OCI-LY3 (cell line): Measurements from ENCODE around the gene ABCC6.

ENCODE experiments used
- H2AFZ ChIP-seq: fragments of 200-600, 300-600 bp; shearing (Covaris generic); 2 replicates; pipeline ENCODE4 v1.6.0; 2014; ENCODE audit warnings: antibody characterized with exemption, low read depth, low read length
- H3K27ac ChIP-seq: fragments of 200-600, 300-600 bp; sonication (generic); 2 replicates; pipeline ENCODE4 v1.5.1; 2014; ENCODE audit warnings: mild to moderate bottlenecking, low read length, moderate library complexity, mixed read lengths
- H3K27me3 ChIP-seq: fragments of 200-600, 300-600 bp; sonication (generic); 2 replicates; pipeline ENCODE4 v1.6.1; 2014; ENCODE audit warnings: low read depth, low read length, mixed read lengths
- H3K36me3 ChIP-seq: fragments of 200-600, 300-600 bp; sonication (generic); replicated peaks from 2 replicates; pipeline ENCODE3; 2014; ENCODE audit warnings: low read depth, low read length, mixed read lengths
- H3K4me1 ChIP-seq: fragments of 300-600, 200-600 bp; sonication (generic); 2 replicates; pipeline ENCODE4 v1.6.1; 2014; ENCODE audit warnings: low read length, mixed read lengths
- H3K4me2 ChIP-seq: fragments of 200-600, 300-600 bp; sonication (generic); 2 replicates; pipeline ENCODE4 v1.6.1; 2014; ENCODE audit warnings: low read length, mixed read lengths
- H3K4me3 ChIP-seq: fragments of 300-600, 200-600 bp; sonication (generic); 2 replicates; pipeline ENCODE4 v1.5.1; 2014; ENCODE audit warnings: antibody characterized with exemption, mild to moderate bottlenecking, low read length, moderate library complexity
- H3K79me2 ChIP-seq: fragments of 300-600, 200-600 bp; shearing (Covaris generic); 2 replicates; pipeline ENCODE4 v1.6.1; 2014; ENCODE audit warnings: mild to moderate bottlenecking, low read length, mixed read lengths
- H3K9ac ChIP-seq: fragments of 300-600, 200-600 bp; shearing (Covaris generic); 2 replicates; pipeline ENCODE4 v1.6.0; 2014; ENCODE audit warnings: mild to moderate bottlenecking, low read length, moderate library complexity
- H3K9me3 ChIP-seq: fragments of 200-600, 300-600 bp; shearing (Covaris generic); 2 replicates; pipeline ENCODE4 v1.6.1; 2014; ENCODE audit warnings: low read length, mixed read lengths; ENCODE audit not compliant: insufficient read depth
- H4K20me1 ChIP-seq: fragments of 200-600, 300-600 bp; sonication (generic); 2 replicates; pipeline ENCODE4 v1.6.1; 2016; ENCODE audit warnings: low read length, mixed read lengths; ENCODE audit not compliant: insufficient read depth
- CTCF ChIP-seq: fragments of 200-600, 300-600 bp; sonication (generic); IDR thresholded peaks from 2 replicates; pipeline ENCODE4 v1.5.1; 2014; ENCODE audit warnings: antibody characterized with exemption, low read length, low read depth
- EZH2phosphoT487 ChIP-seq: fragments of 200-600 bp; shearing (Covaris generic); IDR thresholded peaks from 2 replicates; pipeline ENCODE4 v1.6.1; 2018; ENCODE audit warnings: antibody characterized with exemption, mixed run types, low read depth

The ABCC6 gene

GRCh38 chr16:16151315-16151714, 72.0 kb downstream of the ABCC6 start:
- H3K79me2 ChIP-seq, result no peaks in the 10 kb centered on the region

GRCh38 chr16:16150878-16151152, 72.5 kb downstream of the ABCC6 start:
- Histone ChIP-seq H3K27me3 (no peaks in the 10 kb centered on the region), H3K79me2 (no peaks in the 10 kb centered on the region), H3K27ac (no peak overlapping the region), H4K20me1 (peaks cover 2% of the 10 kb centered on the region; the same call in 1 of the 2 replicates), H3K4me2 (no peak overlapping the region), H2AFZ (no peak overlapping the region), H3K4me1 (peaks cover 9% of the 10 kb centered on the region; the same call in 1 of the 2 replicates), H3K9me3 (no peaks in the 10 kb centered on the region), H3K9ac (no peak overlapping the region), H3K4me3 (no peak overlapping the region), H3K36me3 (peaks cover 3% of the 10 kb centered on the region)
- TF ChIP-seq EZH2phosphoT487 (no peak), CTCF (no peak)

More at GRCh38 chr16:16151315-16151714, 72.0 kb downstream of the ABCC6 start:
- Histone ChIP-seq H4K20me1 (peaks cover 2% of the 10 kb centered on the region; the same call in 1 of the 2 replicates), H3K4me1 (peaks cover 9% of the 10 kb centered on the region; the same call in 1 of the 2 replicates), H3K9ac (no peak overlapping the region), H2AFZ (no peak overlapping the region), H3K4me2 (no peak overlapping the region), H3K4me3 (no peak overlapping the region), H3K36me3 (peaks cover 3% of the 10 kb centered on the region), H3K27me3 (no peaks in the 10 kb centered on the region), H3K27ac (no peak overlapping the region), H3K9me3 (no peaks in the 10 kb centered on the region)
- TF ChIP-seq EZH2phosphoT487, result no peak
- no peak for TF ChIP-seq CTCF

DNA sequence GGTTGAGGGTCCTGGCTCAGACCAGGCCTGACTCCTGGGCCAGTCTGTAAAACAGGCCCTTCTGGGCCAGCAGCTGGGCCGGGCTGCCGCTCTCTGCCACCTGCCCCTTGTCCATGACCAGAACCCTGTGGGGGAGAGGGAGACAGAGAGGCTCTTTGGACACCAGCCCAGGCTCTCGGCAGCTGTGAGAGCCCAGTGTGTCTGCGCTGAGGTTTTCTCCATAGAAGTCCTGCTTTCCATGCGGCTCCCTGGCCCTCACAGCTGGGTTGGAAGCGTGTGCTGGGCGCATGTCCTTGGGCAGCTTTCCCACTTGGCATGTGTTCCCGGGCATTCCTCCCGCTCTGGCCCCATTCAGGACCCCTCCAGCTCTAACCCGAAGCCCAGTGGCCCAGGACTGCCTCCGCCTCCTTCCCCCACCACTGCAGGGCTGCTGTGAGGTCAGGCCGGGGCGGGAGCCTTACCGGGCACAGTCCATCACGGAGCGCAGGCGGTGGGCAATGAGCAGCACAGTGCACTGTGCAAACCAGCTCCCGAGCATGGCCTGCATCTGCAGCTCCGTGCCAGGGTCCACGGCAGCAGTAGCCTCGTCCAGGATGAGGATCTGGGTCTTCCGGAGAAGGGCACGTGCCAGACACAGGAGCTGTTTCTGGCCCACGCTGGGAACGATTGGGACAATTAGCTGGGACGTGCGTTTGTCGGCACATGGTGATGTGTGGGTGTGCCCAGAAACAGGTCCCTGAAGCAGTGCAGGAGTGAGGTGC, 73.0 kb downstream of the ABCC6 start:
- H2AFZ ChIP-seq, result no peak overlapping the region
- no peak overlapping the region for H3K4me2 ChIP-seq
- H3K79me2 ChIP-seq, result no peaks in the 10 kb centered on the region
- TF ChIP-seq EZH2phosphoT487 (no peak), CTCF (no peak)
- no peak overlapping the region for H3K9ac ChIP-seq
- no peaks in the 10 kb centered on the region for H3K27me3 ChIP-seq
- H3K4me1 ChIP-seq, result peaks cover 9% of the 10 kb centered on the region; the same call in 1 of the 2 replicates
- H3K27ac ChIP-seq, result no peak overlapping the region
- peaks cover 2% of the 10 kb centered on the region; the same call in 1 of the 2 replicates for H4K20me1 ChIP-seq
- H3K36me3 ChIP-seq, result peaks cover 3% of the 10 kb centered on the region
- no peak overlapping the region for H3K4me3 ChIP-seq
- H3K9me3 ChIP-seq, result no peaks in the 10 kb centered on the region

DNA sequence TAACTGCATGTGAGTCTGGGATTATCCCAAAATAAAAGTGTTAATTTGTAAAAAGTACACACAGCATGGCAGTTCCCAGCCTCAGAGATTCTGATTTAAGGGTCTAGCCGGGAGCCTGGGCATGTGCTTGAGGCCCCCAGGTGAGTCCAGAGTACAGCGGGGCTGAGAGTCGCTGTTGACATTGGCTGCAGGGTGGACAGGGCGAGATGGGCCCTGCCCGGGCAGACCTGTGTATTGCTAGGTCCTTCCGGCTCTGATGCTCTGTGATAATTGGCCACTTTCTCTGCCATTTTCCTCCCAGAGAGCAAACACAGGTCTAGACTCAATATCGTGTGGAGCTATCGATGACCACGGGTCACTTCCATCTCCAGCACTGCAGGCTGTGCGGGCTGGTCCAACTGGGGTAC, 73.6 kb downstream of the ABCC6 start:
- Histone ChIP-seq H3K4me1 (peaks cover 9% of the 10 kb centered on the region; the same call in 1 of the 2 replicates), H3K9me3 (no peaks in the 10 kb centered on the region), H2AFZ (no peak overlapping the region), H4K20me1 (peaks cover 2% of the 10 kb centered on the region; the same call in 1 of the 2 replicates), H3K4me2 (no peak overlapping the region), H3K9ac (no peak overlapping the region), H3K27me3 (no peaks in the 10 kb centered on the region), H3K36me3 (peaks cover 3% of the 10 kb centered on the region), H3K27ac (no peak overlapping the region), H3K79me2 (no peaks in the 10 kb centered on the region), H3K4me3 (no peak overlapping the region)
- TF ChIP-seq EZH2phosphoT487 (no peak), CTCF (no peak)
